NCI-H2081 (cell line): ENCODE measurements around the gene SYNRG.
"Not testable (repeated sequence)": the region's sequence is repeated elsewhere in the genome, so short reads cannot be mapped to it uniquely, and the experiment has no call there.

ENCODE experiments used
- DNase-seq, 2 experiments: peaks; one replicate each; lab custom pipeline; 2025; lab: John Stamatoyannopoulos, UW

Gene SYNRG

GRCh38 chr17:37538981-37539659 is 70.1 kb downstream of the SYNRG start:
- DNase-seq: no peak

DNA sequence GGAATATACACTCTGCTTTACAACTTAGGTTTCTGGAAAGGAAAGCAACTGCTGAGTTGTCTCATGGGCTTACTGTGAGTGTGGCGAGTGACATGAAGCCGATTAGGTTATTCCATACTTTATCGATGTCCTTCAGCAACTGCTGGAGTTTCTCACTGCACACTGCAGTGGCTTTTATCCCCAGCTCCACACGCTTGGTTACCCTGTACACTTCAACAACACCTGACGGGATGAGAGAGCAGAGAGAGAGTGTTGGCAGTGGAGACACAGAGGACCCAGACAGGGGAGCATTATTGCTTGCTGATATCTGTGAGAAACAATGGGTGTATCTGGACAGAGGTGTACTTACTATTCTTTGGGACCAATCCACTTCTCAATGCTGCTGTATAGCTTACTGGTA is 73.3 kb downstream of the SYNRG start:
- DNase-seq: no peak

- no peak for DNase-seq
These were observed 76.5 kb downstream of the SYNRG start for GRCh38 chr17:37532756-37533155.

GRCh38 chr17:37530420-37530819 is 78.8 kb downstream of the SYNRG start:
- DNase-seq: no peak

DNA sequence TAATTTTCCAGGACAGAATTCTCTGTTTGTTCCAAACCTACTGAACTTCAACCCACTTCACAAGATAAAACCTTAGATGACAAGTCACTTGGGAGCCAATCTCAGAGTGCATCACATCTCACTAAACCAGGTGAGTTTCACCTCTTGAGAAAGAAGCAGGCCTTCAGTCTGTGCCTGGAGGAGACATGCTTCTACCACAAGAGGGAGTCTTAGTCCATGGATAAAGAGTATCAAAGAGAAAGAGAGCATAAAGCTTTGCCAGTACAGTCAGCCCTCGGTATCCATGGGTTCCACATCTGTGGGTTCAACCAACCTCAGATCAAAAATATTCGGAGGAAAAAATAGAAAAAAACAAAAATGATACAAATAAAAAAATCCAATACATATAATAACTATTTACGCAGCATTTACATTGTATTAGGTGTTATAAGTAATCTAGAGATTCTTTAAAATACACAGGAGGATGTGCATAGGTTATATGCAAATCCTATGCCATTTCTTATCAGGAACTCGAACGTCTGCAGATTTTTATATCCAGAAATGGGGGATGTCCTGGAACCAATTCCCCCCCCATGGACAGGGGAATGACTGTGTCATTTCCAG is 81.9 kb downstream of the SYNRG start:
- DNase-seq: peak; percentile 45 to 58

DNA sequence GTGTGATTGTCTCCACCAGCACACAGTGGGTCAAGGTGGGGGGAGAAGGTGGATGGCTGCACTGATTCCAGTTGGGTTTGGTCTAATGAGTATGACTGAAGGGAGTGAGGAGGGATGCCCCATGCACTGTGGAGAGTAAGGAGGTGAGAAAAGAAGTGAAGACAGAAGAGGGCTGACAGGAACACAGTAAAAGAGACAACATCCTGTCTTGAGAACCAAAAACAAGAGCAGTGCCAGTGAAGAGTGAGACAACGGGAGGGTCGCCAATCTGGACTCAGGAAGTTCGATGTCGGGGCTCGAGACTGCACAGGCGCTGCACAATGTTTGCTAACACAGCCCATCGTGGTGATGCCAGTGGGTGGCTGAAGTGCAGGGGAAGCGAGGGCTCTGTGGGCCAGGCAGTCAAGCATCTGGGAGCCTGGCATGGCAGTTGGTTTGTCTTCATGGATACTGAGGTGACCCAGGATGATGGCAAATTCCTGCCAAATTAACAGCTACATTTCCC is 85.5 kb downstream of the SYNRG start:
- DNase-seq: no peak

DNA sequence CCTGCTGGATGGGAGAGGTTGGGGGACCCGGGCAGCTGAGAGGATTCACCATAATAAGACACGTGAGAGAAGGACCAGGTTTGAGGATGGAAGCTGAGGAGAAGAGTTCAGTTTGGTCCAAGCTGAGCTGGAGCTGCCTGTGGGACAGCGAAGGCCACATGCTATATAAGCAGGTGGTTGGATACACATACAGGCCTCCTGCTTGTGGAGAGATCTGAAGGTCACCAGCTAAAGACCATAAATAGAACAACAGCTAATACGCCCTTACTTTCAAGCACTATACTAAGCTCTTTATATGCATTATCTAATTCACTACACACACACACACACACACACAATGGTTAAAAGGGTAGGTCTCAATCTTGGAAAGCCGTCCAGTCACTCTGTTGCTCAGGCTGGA is 87.4 kb downstream of the SYNRG start:
- DNase-seq: no peak

DNA sequence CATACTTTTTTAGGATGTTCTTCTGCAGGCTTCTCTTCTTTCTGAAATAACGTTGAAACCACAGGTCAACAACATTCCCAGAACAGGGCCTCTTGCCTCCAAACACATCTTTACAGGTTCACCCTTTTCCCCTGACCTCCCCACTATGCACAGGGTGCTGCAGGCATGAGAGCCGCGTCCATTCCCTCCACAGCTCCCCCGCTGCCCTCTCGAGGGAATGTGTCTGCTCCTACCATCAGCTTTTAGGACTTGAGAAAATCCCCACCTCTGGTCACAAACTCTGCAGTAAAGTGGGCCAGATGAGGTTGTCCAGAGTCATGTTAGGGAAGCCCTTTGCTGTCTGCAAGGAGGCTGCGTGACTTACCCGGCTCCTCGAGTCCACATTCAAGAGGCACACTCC is 89.0 kb downstream of the SYNRG start:
- no peak for DNase-seq

DNA sequence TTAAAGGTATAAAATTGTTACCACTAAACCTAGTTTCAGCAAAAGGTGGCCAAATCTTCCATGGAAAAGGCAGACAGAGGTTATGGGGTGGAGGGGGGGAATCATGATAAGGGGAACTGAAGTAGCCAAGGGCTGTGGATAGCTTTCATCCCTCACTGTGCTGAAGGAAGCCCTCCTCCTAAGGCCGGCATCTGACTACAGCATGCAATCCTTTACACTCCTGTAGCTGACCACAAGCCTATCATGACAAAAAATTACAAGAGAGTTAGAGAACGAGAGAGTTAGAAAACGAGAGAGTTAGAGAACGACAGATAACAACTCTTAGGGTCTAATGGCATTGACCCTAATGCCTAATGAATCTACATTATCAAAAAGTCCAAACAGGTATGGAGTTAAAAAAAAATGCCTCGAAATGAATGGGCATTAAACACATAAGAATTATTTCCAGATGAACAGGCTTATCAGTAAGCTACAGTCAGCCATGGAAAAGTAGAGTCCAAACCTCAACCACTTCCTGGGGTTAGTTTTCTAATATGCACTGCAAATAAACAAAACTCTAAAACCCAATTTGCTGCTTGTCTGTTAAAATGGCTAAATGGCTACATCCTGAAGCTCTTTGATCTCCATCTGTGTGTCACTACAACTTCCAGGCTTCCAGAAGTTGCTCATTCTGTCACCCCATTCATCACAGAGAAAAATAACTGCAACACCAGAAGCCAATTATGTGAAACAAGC is 89.8 kb downstream of the SYNRG start:
- no peak for DNase-seq

- no peak for DNase-seq
These were observed 90.4 kb downstream of the SYNRG start for GRCh38 chr17:37518826-37519225.

DNA sequence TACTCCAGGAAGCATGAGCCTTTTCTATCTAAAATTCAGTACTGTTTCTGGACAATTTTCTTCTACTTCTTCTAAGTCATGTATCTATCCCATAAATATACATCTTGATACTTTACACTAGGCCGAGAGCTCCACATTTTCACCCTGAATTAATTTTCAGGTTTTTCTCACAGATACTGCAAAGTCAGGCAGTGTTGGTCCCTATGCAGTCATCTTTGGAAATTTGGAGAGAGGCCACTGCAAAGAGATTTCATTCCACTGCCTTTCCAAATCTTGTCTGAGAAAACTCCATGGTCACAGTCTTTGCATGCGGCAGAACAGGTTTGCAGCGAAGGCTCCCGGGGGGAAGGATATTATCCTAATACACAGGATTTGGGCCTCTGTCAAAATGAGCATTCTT is 91.3 kb downstream of the SYNRG start:
- DNase-seq: no peak

- no peak for DNase-seq
These were observed 93.1 kb downstream of the SYNRG start for GRCh38 chr17:37516127-37516571.

DNA sequence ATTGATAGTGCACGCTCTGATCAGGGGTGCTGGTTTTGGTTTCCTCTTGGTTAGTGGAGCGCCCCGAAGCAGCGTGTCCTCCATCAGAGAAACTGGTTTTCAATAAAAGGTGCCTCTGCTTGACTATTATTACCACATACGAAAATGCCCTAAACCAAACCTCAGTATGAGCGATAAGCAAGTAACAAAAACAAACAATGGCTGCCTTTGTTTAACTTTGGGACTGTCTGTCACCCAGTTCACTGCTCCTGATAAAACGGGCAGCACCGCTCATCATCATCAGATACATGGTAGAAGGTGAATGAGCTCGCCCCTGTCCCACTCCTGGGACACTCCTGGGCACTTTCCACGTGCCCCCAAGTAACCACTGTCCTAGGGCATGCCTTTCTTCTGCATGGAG is 95.5 kb downstream of the SYNRG start:
- DNase-seq: no peak

DNA sequence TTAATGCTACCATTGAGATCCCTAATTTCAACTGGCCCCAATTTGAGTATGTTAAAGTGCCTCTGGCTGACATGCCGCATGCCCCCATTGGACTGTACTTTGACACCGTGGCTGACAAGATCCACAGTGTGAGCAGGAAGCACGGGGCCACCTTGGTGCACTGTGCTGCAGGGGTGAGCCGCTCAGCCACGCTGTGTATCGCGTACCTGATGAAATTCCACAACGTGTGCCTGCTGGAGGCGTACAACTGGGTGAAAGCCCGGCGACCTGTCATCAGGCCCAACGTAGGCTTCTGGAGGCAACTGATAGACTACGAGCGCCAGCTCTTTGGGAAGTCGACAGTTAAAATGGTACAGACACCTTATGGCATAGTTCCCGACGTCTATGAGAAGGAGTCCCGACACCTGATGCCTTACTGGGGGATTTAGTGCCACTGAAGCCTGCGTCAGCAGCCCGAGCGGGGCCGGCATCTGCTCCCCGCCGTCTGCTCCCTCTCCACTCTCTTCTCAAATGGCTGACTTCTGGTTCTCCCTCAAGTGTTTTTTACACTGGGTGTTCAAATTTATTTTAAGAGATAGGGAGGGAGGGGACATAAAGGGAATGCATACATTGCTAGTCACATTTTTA is 96.7 kb downstream of the SYNRG start:
- no peak for DNase-seq

DNA sequence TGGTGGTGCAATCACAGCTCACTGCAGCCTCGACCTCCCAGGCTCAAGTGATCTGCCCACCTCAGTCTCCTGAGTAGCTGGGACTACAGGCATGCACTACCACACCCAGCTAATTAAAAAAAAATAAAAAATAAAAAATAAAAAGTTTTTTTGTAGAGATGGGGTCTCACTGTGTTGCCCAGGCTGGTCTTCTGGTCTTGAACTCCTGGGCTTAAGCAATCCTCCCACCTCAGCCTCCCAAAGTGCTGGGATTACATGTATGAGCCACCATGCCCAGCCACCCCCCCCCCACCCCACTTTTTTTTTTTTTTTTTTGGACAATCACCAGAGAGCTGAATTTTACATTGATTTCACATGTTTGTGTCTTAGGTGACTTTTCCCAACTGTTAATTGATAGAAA is 97.6 kb downstream of the SYNRG start:
- DNase-seq: not testable (repeated sequence)

GRCh38 chr17:37510056-37510455 is 99.2 kb downstream of the SYNRG start:
- no peak for DNase-seq

DNA sequence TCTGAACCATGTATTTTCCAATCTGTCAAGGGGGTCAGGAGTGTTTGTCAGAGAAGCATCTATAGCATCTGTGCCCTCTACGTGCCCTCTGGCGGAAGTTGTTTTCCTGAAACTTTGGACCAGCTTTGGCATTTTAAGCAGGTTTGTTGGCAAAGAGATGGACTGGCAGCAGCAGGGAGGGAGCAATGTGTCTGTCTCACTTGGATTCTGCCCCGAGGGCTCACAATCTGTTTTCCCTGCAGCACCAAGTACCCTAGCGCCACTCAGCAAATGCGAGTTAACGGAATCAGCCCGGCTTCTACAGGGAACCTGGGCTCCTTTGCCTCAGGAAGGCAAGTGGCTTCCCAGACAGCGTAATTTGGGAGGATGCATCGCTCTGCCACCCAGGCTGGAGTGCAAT is 102.1 kb downstream of the SYNRG start:
- no peak for DNase-seq

DNA sequence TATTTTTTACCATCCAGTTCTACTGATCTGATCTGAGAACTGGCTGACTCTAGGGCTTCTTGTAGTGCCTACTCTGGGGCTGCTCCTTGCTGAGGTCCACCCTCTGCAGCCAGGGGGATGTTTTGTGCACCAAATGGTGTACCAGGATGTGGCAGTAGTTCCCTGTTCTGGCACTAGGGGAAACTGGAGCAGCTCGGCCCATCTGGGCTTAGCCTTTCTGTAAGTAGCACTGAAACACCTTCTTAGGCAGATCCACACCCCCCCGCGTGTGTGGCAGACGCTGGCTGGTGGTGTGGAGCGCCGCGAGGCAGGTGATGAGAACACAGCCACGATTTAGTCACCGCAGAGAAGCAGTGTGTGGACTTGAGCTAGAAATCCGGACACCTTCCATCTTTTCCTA is 102.5 kb downstream of the SYNRG start:
- peak in 1 of 2 experiments; percentile 25 for DNase-seq

- DNase-seq: no peak
These were observed 103.9 kb downstream of the SYNRG start for GRCh38 chr17:37505333-37505732.

- no peak for DNase-seq
These were observed 106.1 kb downstream of the SYNRG start for GRCh38 chr17:37503148-37503547.

DNA sequence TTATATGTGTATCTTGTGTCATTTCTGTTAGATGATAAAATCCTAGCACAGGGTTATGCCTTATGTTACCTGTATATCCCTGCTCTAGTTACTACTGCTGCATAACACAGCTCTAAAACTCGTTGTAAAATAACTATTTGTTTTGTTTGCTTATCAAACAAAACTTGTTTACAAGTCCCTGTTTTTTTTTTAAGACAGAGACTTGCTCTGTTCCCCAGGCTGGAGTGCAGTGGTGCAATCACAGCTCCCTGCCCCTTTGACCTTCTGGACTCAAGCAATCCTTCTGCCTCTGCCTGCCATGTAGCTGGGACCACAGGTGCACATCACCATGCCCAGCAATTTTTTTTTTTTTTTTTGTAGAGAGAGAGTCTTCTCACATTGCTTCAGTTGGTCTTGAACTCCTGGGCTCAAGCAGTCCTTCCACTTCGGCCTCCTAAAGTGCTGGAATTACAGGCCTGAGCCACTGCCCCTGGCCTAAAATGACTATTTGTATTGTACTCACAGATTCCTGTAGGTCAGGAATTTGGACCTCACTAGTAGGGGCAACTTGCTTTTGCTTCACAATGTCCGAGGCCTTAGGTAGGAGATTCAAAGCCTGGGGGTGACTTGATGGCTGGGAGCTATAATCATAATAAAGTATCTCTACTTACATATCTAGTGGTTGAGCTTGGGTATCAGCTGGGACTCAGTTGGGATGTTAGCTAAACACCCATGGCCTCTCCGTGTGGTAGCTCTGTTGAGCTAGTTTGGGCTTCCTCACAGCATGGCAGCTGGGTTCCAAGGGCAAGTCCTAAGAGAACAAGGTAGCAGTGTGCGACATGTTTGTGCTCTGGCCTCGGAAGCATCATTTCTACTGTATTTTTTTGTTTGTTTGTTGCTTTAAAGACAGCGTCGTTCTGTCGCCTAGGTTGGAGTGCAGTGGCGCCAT is 106.9 kb downstream of the SYNRG start:
- no peak for DNase-seq

GRCh38 chr17:37500378-37500777 is 108.8 kb downstream of the SYNRG start:
- DNase-seq: no peak
